NCI-H2171 treated with DMSO at 0.1 percent for 48 hours (cell line): ENCODE measurements around the gene SEMA6A.
"Not testable (repeated sequence)": the region's sequence is repeated elsewhere in the genome, so short reads cannot be mapped to it uniquely, and the experiment has no call there.

Experiments used
- DNase-seq: peaks from one replicate; lab custom pipeline; 2025; lab: John Stamatoyannopoulos, UW

Gene SEMA6A

DNA sequence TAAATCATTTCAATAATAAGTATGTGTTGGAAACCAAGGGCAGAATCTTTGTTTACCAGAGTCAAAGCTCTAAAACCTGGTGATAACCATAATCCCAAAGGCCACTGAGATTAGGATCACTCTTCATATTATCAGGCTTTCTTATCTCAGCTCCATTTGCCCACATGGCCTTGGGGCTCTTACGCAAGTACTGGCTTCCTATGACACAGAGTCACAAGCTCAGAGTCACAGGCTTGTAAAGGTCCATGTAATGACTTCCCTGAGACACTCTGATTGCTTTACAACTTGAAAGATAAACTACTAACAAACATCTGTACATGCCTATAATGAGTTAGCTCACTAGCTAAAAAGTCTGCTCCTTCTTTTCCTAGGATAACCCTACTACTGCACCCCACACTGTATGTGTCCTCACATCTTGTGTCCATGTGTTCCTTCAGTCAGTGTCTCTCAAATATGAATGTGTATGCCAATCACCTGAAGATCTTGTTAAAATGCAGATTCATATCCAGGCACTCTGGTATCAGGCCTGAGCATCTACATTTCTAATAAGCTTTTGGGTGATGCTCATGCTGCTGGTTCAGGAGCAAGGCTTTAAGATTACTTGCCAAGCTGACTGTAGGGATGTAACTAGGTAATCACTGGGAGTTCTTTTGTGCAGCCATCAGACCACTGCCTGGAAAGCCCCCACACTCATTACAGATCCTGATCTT, 28.4 kb downstream of the SEMA6A start:
- DNase-seq: no peak

DNA sequence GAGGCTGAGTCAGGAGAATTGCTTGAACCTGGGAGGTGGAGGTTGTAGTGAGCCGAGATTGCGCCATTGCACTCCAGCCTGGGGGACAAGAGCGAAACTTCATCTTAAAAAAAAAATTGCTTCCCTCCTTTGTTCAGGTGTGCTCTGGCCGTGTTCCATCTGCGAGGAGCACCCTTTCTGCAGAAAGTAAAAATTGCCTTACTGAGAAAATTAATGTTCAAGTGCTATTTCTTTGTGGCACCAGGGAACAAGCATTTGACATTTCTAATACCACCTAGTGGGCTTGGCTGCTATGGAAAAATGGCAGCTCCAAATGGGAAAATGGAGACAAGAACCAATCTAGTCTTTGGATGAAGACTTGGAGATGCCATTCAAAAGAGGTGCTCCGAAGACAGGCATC, 29.2 kb downstream of the SEMA6A start:
- not testable (repeated sequence) for DNase-seq

DNA sequence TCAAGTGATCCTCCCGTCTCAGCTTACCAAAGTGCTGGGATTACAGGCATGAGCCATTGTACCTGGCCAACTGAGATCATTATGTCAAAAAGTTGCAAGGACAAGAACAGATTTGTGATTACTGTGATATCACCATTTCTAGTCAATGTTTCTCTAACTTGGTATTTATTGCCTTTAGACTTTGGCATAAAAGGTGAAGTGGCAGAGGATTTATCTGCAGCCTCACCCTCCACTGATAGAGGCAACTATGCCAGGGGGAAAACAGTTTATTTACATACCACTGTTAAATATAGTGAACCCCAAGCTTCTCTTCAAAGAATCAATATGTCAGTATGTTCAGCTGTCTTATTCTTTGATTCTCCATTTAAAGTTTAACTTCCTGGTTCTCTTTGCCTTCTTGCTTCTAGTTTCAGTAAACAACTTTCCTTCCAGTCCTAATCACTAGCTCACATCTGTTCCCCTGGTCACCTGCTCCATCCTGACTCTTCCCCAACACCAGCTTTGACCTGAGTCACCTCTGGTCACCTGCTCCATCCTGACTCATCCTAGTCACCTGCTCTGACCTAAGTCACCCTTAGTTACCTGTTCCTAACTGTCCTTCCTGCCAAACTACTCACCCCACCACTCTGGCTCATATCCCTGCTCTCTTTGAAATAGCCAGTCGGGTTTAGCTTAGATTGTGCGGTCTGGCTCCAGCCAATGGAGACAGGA, 29.9 kb downstream of the SEMA6A start:
- no peak for DNase-seq

GRCh38 chr5:116543501-116543900, 31.1 kb downstream of the SEMA6A start:
- no peak for DNase-seq

DNA sequence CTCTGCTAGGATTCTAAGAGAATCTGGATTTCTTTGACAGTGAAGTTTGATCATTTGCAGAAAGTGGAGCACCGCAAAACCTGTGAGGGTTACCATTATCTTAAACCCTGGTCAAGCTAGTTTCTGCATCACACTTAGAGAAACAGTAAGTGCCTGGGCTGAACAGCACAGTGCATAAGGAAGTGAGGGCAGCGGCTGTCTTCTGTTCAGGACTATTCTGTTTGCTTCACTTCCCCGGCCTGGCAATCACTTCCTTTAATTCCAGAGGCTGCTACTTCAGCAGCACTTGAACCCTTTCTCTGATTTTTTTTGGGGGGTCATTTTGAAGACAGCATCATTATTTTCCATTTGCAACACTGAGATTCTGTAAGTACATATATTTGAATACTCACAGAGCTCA, 32.0 kb downstream of the SEMA6A start:
- DNase-seq: no peak

- DNase-seq: no peak
Measured at GRCh38 chr5:116539222-116539621, 35.4 kb downstream of the SEMA6A start.

GRCh38 chr5:116536316-116537083, 38.1 kb downstream of the SEMA6A start:
- no peak for DNase-seq

- no peak for DNase-seq
Measured at GRCh38 chr5:116534964-116535651, 39.5 kb downstream of the SEMA6A start.

DNA sequence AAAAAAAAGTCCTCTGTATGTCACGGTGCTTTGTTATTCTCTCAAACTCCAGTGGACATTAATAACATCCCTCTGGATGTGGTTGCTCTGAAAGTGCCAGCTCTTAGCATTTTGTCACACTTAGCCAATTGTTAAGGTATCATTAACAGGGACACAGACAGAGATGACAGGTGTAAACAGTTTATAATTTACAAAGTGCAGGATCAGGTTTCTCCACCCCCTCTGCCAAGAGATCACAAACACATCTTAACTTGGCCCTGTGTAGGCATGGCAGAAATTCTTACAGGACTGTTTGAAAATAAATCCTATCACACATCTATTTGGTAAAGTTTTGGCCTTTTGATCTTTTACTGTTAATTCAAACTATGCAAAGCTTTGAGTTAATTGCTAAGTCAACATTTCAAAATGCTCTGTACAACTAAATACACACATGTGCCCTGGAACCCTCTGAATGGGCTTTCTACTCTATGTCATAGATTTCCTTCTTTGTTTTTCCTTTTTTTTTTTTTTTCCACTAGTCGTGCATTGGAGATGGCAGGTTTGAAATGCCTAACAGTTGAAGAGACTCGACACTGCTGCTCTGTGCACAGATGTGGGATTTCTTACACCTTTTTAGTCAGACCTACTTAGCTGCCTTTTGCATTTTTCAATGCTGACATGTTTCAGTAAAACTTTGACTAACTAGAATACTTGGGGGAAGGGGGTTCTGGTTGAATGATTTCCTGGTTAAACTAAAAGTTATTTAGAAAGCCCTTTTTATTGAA, 41.7 kb downstream of the SEMA6A start:
- peak; percentile 74 for DNase-seq

DNA sequence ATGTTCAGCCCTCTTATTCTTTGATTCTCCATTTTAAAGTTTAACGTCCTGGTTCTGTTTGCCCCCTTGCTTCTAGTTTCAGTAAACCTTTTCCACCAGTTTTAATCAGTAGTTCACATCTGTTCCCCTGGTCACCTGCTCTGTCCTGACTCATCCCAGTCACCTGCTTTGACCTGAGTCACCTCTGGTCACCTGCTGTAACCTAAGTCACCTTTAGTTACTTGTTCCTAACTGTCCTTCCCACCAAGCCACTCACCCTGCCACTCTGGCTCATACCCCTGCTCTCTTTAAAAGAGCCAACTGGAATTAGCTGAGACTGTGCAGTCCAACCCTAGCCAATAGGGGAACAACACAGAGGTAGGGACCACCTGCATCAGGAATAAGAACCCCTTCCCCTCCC, 43.0 kb downstream of the SEMA6A start:
- DNase-seq: no peak

DNA sequence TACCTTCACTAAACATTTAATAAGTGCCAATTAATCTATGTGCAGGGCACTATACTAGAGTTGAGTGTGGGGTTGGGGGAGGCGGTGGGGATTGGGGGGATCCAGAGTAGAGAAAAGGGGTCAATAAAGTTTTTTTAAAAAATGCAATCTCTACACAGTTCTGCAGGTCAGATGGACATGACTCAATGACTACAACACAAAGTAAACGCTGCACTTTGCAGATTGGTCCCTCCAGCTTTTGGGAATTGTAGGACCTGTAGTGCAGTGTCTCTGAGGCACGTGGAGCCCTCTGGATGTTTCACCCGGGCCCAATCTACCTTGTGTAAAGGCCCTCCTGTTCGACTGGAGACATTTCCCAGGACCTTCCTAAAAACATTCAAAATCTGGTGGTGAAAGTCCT, 43.5 kb downstream of the SEMA6A start:
- no peak for DNase-seq

DNA sequence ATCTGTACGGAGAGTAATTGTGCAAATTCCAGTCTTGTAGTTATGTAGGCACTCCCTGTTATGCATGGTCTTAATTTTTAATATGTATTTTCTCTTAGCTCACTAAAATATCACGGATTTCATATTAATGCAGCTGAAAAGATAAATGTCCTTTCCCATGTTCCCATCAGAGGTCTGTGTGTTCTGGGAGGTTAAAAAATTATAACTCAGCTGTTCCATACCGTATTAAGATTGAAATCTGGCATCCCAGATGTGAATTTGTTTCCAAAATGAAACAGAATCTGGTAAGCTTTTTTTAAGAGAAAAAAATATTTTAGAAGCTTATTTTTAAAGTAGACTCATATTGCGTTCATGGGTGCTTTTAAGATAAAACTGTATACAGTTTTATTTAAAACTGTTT, 44.3 kb downstream of the SEMA6A start:
- no peak for DNase-seq

DNA sequence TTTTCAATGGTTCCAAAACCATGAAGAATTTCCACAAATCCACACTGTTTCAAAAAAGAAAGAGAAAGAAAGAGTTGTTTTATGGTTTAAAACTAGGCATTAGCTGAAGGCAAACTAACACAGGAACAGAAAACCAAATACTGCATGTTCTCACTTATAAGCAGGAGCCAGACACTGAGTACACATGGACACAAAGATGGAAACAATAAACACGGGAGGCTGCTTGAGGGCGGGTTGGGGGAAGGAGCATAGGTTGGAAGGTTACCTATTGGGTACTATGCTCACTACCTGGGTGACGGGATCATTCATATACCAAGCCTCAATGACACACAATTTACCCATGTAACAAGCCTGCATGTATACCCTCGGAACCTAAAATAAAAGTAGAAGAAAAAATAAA, 45.0 kb downstream of the SEMA6A start:
- DNase-seq: no peak

DNA sequence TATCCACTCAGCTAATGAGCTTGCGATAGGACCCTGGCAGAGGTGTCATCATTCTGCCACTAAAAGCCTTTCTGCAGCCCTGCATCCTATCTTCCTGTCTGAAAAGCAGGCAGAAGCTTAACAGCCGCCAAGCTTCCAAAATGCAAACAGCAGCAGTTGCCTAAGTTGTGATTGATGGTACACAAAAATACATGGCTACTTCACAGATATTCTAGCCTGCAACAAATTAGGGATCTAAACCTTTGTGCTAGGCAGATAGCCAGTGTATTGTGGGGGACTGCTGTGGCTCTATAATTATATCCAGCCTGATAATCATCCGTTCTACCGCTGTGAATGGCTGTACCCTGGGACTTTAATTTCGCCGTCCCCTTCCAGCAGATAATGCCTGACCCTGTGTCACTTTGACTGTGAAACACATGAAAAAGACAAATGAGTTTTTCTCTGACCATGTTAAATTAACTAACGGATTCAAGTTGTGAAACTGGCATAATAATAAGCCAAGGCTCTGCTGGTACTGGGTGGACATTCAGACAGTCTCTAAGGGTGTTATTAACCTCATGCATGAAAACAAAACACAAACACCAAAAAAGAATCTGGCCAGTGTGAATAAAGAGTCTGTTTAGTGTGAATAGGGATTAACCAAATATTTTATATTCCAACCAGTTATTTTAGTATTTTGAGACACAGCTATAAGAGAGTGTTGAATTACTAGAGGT, 45.9 kb downstream of the SEMA6A start:
- no peak for DNase-seq

- DNase-seq: no peak
Measured at GRCh38 chr5:116527582-116527981, 47.0 kb downstream of the SEMA6A start.

- DNase-seq: no peak
Measured at GRCh38 chr5:116525674-116526073, 48.9 kb downstream of the SEMA6A start.

DNA sequence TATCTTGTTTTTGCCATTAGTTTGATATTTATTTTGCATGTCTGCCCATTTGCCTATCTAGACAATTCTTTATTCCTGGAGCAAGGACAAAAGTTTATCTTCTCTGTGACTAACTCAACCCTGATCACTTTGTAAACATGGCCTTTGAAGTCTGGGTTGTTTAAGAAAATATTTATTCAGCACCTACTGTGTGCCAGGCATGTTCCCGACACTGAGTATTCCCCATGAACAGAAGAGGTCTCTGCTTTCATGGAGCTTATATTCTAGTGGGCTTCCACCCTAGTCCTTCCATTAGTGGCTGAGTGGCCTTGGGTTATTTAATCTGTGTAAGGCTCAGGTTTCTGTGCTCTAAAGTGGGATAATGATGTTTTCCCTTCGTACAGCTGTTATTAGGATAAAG, 49.7 kb downstream of the SEMA6A start:
- DNase-seq: peak; percentile 14

- no peak for DNase-seq
Measured at GRCh38 chr5:116524051-116524904, 50.3 kb downstream of the SEMA6A start.

DNA sequence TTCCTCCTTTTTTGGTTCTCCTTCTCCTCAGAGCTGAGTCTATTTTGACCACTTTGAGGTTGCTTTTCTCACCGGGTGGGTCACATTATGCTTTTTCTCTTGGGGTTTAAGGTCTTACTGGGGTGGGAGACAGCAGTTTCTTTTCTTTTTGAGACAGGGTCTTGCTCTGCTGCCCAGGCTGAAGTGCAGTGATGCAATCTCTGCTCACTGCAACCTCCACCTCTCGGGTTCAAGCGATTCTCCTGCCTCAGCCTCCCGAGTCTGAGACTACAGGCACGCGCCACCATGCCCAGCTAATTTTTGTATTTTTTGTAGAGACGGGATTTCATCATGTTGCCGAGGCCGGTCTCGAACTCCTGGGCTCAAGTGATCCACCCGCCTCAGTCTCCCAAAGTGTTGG, 51.4 kb downstream of the SEMA6A start:
- not testable (repeated sequence) for DNase-seq
